ENCODE results near the gene TENT4B. TPM values are rescaled to one million over a fixed set of nuclear protein-coding genes. Genes with fewer than 3 reads are reported as not detected.

The TENT4B gene
- total RNA-seq, 2 experiments from 2014 or later, result 5.8 to 8.8 TPM

GRCh38 chr16:50271148-50272041, 118.3 kb downstream of the TENT4B start:
- TF ChIP-seq EZH2phosphoT487 (IDR thresholded peaks at IDR 0.05; ENCODE audit: borderline replicate concordance, low read depth, low read length), result no peak
- TF ChIP-seq CTCF (conservative IDR thresholded peaks at IDR 0.05; ENCODE audit: low read length), result no peak
- no TSS peak for BruUV-seq (replicated peaks)
- no peak overlapping the region for H3K27ac ChIP-seq (ENCODE audit: low read depth, low read length, poor library complexity, severe bottlenecking)
- H4K20me1 ChIP-seq (ENCODE audit: insufficient read depth, low read length), result no peaks in the 10 kb centered on the region
- no peaks in the 10 kb centered on the region for H3K9me2 ChIP-seq (ENCODE audit: insufficient read depth, low read length)
- peaks cover 73% of the 10 kb centered on the region for H3K4me1 ChIP-seq (ENCODE audit: insufficient read depth, low read length, poor library complexity, severe bottlenecking)
- ChIA-PET CTCF (ENCODE audit: unreplicated experiment) (interaction anchor here (0.5 to 2.1 kb wide), 2 partner anchors 11 to 84 kb away, joined by 3 to 4 read pairs; no protein-coding TSS in a partner anchor), POLR2A (interaction anchor here (0.9 kb wide), 1 partner anchor 13 kb away, joined by 6 read pairs; no protein-coding TSS in a partner anchor)
- H3K4me3 ChIP-seq (ENCODE audit: low read depth, low read length, poor library complexity, severe bottlenecking), result no peak overlapping the region
- no peak overlapping the region for H2AFZ ChIP-seq (ENCODE audit: low read length)
- no peak for DNase-seq (ENCODE audit: low spot score)
- intact Hi-C loops (cut with micrococcal nuclease; ENCODE audit: unreplicated experiment), result no loop called here
- peaks cover 42% of the 10 kb centered on the region; the same call in 1 of the 2 replicates for H3K79me2 ChIP-seq (ENCODE audit: insufficient read depth, low read depth, low read length)
- H3K9me3 ChIP-seq (ENCODE audit: low read length), result no peaks in the 10 kb centered on the region
- no peaks in the 10 kb centered on the region for H3K36me3 ChIP-seq (ENCODE audit: insufficient read depth, low read length)
- H3K4me2 ChIP-seq (ENCODE audit: low read length), result no peak overlapping the region

GRCh38 chr16:50272111-50272571, 119.0 kb downstream of the TENT4B start:
- Histone ChIP-seq H3K4me2 (ENCODE audit: low read length) (no peak overlapping the region), H3K36me3 (ENCODE audit: insufficient read depth, low read length) (peaks cover 4% of the 10 kb centered on the region), H3K79me2 (ENCODE audit: insufficient read depth, low read depth, low read length) (peaks cover 42% of the 10 kb centered on the region), H2AFZ (ENCODE audit: low read length) (no peak overlapping the region), H3K9me2 (ENCODE audit: insufficient read depth, low read length) (no peaks in the 10 kb centered on the region), H3K9me3 (ENCODE audit: low read length) (no peaks in the 10 kb centered on the region; the same call in 1 of the 2 replicates), H3K4me3 (ENCODE audit: low read depth, low read length, poor library complexity, severe bottlenecking) (no peak overlapping the region), H3K27ac (ENCODE audit: low read depth, low read length, poor library complexity, severe bottlenecking) (no peak overlapping the region), H4K20me1 (ENCODE audit: insufficient read depth, low read length) (peaks cover 3% of the 10 kb centered on the region; the same call in 1 of the 2 replicates), H3K4me1 (ENCODE audit: insufficient read depth, low read length, poor library complexity, severe bottlenecking) (peaks cover 75% of the 10 kb centered on the region)
- no TSS peak for BruUV-seq (replicated peaks)
- CTCF ChIA-PET (ENCODE audit: unreplicated experiment), result interaction anchor here (0.5 to 2.1 kb wide), 2 partner anchors 10 to 85 kb away, joined by 3 to 4 read pairs; no protein-coding TSS in a partner anchor
- TF ChIP-seq EZH2phosphoT487 (IDR thresholded peaks at IDR 0.05; ENCODE audit: borderline replicate concordance, low read depth, low read length), result no peak
- TF ChIP-seq CTCF (conservative IDR thresholded peaks at IDR 0.05; ENCODE audit: low read length), result no peak
- intact Hi-C loops (cut with micrococcal nuclease; ENCODE audit: unreplicated experiment), result no loop called here
- POLR2A ChIA-PET, result interaction anchor here (0.9 kb wide), 1 partner anchor 12 kb away, joined by 6 read pairs; no protein-coding TSS in a partner anchor
- no peak for DNase-seq (ENCODE audit: low spot score)
